Measurements from ENCODE around the gene BNIP3.

BNIP3 gene
- total RNA-seq: 2.3 to 35.0 (median 6.5) reads per million in 18 experiments

GRCh38 chr10:131981429-131982184 lies at the start of gene BNIP3:
TSS of gene BNIP3 (minus strand) at chr10:131981923. CDS start at chr10:131981806, 117 bp downstream.
- DNase-seq: peak; percentile 74 to 81

- no peak for DNase-seq
These were observed 49.3 kb upstream of the BNIP3 start for GRCh38 chr10:132030898-132031463.

- DNase-seq: no peak
These were observed 47.0 kb upstream of the BNIP3 start for GRCh38 chr10:132028706-132029105.

GRCh38 chr10:132027423-132027983 lies 45.8 kb upstream of the BNIP3 start:
- DNase-seq: no peak

- peak; percentile 73 to 85 for DNase-seq
These were observed 41.5 kb upstream of the BNIP3 start for GRCh38 chr10:132023092-132023811.

GRCh38 chr10:132022241-132022640 lies 40.5 kb upstream of the BNIP3 start:
- no peak for DNase-seq

- DNase-seq: no peak
These were observed 39.9 kb upstream of the BNIP3 start for GRCh38 chr10:132021504-132022143.

GRCh38 chr10:132021046-132021445 lies 39.3 kb upstream of the BNIP3 start:
- no peak for DNase-seq

GRCh38 chr10:132020456-132020855 lies 38.7 kb upstream of the BNIP3 start:
- DNase-seq: no peak

GRCh38 chr10:132019366-132019765 lies 37.6 kb upstream of the BNIP3 start:
- DNase-seq: no peak

- no peak for DNase-seq
These were observed 36.7 kb upstream of the BNIP3 start for GRCh38 chr10:132018446-132018845.

- no peak for DNase-seq
These were observed 34.8 kb upstream of the BNIP3 start for GRCh38 chr10:132016514-132016913.

GRCh38 chr10:132011445-132011844 lies 29.7 kb upstream of the BNIP3 start:
- no peak for DNase-seq

- DNase-seq: peak; percentile 28 to 41
These were observed 29.3 kb upstream of the BNIP3 start for GRCh38 chr10:132011024-132011423.

GRCh38 chr10:132010483-132010882 lies 28.8 kb upstream of the BNIP3 start:
- peak; percentile 63 to 83 for DNase-seq

GRCh38 chr10:132009575-132009974 lies 27.9 kb upstream of the BNIP3 start:
- no peak for DNase-seq

GRCh38 chr10:132007681-132008080 lies 26.0 kb upstream of the BNIP3 start:
- no peak for DNase-seq

GRCh38 chr10:132006966-132007365 lies 25.2 kb upstream of the BNIP3 start:
- no peak for DNase-seq

GRCh38 chr10:132005147-132005546 lies 23.4 kb upstream of the BNIP3 start:
- DNase-seq: no peak

- no peak for DNase-seq
These were observed 22.3 kb upstream of the BNIP3 start for GRCh38 chr10:132004052-132004451.

- DNase-seq: no peak
These were observed 21.7 kb upstream of the BNIP3 start for GRCh38 chr10:132003282-132003924.

GRCh38 chr10:132002004-132002403 lies 20.3 kb upstream of the BNIP3 start:
- DNase-seq: no peak
